ENCODE data around the gene SPEG. TPM values are rescaled to one million over a fixed set of nuclear protein-coding genes. Genes with fewer than 3 reads are reported as not detected.
A peak's percentile ranks its signal among the peaks of the same experiment; 100 is the strongest.

The SPEG gene
- total RNA-seq, 1 experiment from 2014 or later = 55.3 TPM

DNA sequence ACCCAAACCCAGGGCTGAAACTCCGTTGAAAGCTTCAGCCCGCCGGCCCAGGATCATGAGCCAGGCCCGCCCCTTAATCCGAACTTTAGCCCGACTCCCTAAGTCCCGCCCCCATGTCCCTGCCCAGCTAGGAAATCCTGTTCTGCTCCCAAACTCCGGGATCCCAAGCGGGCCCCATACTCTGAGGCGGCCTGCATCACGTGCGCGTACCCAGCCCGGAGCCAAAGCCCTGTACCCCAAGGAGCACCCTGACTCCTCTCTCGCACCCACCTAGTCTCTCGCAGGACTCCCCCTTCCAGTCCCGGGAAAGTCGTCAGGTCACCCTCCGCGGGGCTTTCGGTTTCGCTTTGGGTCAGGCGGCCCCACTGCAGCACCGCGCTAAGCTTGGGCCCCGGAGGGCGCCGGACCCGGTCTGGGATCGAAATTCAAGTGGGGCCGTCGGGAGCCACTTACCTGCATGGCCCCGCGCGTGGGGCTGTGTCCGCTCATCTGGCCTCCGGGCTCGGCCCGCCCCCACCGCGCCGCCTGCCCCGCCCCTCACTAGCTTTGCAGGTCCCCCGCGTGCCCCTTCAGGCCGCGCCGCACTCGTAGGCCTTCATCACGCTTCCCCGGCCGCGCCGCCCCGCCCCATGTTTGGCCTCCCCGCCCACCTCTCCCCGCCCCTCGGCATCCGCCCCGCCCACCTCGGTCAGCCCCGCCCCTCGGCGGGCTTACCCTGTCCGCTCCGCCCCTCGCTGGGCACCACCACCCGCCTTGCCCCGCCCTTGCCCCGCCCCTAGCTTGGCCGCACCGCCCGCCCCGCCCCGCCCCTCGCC, 47.1 kb upstream of the SPEG start, which contains the start of gene DNPEP (continued):
- TF ChIP-seq SP1 (CRISPR knock-in tag; conservative IDR thresholded peaks at IDR 0.05) = peak; percentile 91
- TF ChIP-seq, protein P1, sequence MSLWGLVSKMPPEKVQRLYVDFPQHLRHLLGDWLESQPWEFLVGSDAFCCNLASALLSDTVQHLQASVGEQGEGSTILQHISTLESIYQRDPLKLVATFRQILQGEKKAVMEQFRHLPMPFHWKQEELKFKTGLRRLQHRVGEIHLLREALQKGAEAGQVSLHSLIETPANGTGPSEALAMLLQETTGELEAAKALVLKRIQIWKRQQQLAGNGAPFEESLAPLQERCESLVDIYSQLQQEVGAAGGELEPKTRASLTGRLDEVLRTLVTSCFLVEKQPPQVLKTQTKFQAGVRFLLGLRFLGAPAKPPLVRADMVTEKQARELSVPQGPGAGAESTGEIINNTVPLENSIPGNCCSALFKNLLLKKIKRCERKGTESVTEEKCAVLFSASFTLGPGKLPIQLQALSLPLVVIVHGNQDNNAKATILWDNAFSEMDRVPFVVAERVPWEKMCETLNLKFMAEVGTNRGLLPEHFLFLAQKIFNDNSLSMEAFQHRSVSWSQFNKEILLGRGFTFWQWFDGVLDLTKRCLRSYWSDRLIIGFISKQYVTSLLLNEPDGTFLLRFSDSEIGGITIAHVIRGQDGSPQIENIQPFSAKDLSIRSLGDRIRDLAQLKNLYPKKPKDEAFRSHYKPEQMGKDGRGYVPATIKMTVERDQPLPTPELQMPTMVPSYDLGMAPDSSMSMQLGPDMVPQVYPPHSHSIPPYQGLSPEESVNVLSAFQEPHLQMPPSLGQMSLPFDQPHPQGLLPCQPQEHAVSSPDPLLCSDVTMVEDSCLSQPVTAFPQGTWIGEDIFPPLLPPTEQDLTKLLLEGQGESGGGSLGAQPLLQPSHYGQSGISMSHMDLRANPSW (CRISPR knock-in tag; conservative IDR thresholded peaks at IDR 0.05; ENCODE audit: low read depth) = no peak
- no peak for TF ChIP-seq ZNF263 (CRISPR knock-in tag; IDR thresholded peaks at IDR 0.05; ENCODE audit: low read depth)
- TF ChIP-seq, protein P2, sequence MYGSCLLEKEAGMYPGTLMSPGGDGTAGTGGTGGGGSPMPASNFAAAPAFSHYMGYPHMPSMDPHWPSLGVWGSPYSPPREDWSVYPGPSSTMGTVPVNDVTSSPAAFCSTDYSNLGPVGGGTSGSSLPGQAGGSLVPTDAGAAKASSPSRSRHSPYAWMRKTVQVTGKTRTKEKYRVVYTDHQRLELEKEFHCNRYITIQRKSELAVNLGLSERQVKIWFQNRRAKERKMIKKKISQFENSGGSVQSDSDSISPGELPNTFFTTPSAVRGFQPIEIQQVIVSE (CRISPR knock-in tag; IDR thresholded peaks at IDR 0.05; ENCODE audit: borderline replicate concordance) = no peak
- TF ChIP-seq, protein P3, sequence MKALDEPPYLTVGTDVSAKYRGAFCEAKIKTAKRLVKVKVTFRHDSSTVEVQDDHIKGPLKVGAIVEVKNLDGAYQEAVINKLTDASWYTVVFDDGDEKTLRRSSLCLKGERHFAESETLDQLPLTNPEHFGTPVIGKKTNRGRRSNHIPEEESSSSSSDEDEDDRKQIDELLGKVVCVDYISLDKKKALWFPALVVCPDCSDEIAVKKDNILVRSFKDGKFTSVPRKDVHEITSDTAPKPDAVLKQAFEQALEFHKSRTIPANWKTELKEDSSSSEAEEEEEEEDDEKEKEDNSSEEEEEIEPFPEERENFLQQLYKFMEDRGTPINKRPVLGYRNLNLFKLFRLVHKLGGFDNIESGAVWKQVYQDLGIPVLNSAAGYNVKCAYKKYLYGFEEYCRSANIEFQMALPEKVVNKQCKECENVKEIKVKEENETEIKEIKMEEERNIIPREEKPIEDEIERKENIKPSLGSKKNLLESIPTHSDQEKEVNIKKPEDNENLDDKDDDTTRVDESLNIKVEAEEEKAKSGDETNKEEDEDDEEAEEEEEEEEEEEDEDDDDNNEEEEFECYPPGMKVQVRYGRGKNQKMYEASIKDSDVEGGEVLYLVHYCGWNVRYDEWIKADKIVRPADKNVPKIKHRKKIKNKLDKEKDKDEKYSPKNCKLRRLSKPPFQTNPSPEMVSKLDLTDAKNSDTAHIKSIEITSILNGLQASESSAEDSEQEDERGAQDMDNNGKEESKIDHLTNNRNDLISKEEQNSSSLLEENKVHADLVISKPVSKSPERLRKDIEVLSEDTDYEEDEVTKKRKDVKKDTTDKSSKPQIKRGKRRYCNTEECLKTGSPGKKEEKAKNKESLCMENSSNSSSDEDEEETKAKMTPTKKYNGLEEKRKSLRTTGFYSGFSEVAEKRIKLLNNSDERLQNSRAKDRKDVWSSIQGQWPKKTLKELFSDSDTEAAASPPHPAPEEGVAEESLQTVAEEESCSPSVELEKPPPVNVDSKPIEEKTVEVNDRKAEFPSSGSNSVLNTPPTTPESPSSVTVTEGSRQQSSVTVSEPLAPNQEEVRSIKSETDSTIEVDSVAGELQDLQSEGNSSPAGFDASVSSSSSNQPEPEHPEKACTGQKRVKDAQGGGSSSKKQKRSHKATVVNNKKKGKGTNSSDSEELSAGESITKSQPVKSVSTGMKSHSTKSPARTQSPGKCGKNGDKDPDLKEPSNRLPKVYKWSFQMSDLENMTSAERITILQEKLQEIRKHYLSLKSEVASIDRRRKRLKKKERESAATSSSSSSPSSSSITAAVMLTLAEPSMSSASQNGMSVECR (CRISPR knock-in tag; IDR thresholded peaks at IDR 0.05; ENCODE audit: borderline replicate concordance) = peak; percentile 64; the same call in 1 of the 2 replicates
- no peak for TF ChIP-seq ZNF396 (CRISPR knock-in tag; IDR thresholded peaks at IDR 0.05; ENCODE audit: borderline replicate concordance)
- TF ChIP-seq ZNF532 (CRISPR knock-in tag; IDR thresholded peaks at IDR 0.05; ENCODE audit: borderline replicate concordance) = no peak
- TF ChIP-seq, protein P4, sequence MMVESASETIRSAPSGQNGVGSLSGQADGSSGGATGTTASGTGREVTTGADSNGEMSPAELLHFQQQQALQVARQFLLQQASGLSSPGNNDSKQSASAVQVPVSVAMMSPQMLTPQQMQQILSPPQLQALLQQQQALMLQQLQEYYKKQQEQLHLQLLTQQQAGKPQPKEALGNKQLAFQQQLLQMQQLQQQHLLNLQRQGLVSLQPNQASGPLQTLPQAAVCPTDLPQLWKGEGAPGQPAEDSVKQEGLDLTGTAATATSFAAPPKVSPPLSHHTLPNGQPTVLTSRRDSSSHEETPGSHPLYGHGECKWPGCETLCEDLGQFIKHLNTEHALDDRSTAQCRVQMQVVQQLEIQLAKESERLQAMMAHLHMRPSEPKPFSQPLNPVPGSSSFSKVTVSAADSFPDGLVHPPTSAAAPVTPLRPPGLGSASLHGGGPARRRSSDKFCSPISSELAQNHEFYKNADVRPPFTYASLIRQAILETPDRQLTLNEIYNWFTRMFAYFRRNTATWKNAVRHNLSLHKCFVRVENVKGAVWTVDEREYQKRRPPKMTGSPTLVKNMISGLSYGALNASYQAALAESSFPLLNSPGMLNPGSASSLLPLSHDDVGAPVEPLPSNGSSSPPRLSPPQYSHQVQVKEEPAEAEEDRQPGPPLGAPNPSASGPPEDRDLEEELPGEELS (CRISPR knock-in tag; IDR thresholded peaks at IDR 0.05) = 0 out of 2 replicates have a peak, but pooled peaks have one; percentile 60
